CD4-positive, alpha-beta T cell treated with Interleukin-4 for 1 hour (primary cell): ENCODE measurements around the gene DRC1.
A peak's percentile ranks its signal among the peaks of the same experiment; 100 is the strongest.
"Not testable (repeated sequence)": the region's sequence is repeated elsewhere in the genome, so short reads cannot be mapped to it uniquely, and the experiment has no call there.

Experiments
- DNase-seq, 2 donors: peaks; one replicate each; pipeline ENCODE4 v3.0.0-alpha.2; 2020 to 2022

DRC1 gene

GRCh38 chr2:26464390-26465265, 62.9 kb downstream of the DRC1 start:
- no peak for DNase-seq

- no peak for DNase-seq
Measured at GRCh38 chr2:26465266-26465925, 63.7 kb downstream of the DRC1 start.

GRCh38 chr2:26465981-26466471, 64.3 kb downstream of the DRC1 start:
- no peak for DNase-seq

GRCh38 chr2:26466662-26467310, 65.1 kb downstream of the DRC1 start:
- DNase-seq: no peak

- DNase-seq: not testable (repeated sequence)
Measured at GRCh38 chr2:26468544-26468943, 66.8 kb downstream of the DRC1 start.

- peak; percentile 39 to 56 for DNase-seq
Measured at GRCh38 chr2:26469092-26469710, 67.5 kb downstream of the DRC1 start.

GRCh38 chr2:26469955-26470354, 68.2 kb downstream of the DRC1 start:
- no peak for DNase-seq

- no peak for DNase-seq
Measured at GRCh38 chr2:26470601-26471260, 69.0 kb downstream of the DRC1 start.

- no peak for DNase-seq
Measured at GRCh38 chr2:26471289-26471688, 69.6 kb downstream of the DRC1 start.

GRCh38 chr2:26471766-26472706, 70.3 kb downstream of the DRC1 start:
- DNase-seq: no peak

GRCh38 chr2:26472821-26473655, 71.3 kb downstream of the DRC1 start:
- no peak for DNase-seq

GRCh38 chr2:26473796-26474195, 72.1 kb downstream of the DRC1 start:
- no peak for DNase-seq

GRCh38 chr2:26474261-26474785, 72.6 kb downstream of the DRC1 start:
- no peak for DNase-seq

- DNase-seq: no peak
Measured at GRCh38 chr2:26475037-26475436, 73.3 kb downstream of the DRC1 start.

- no peak for DNase-seq
Measured at GRCh38 chr2:26475832-26476501, 74.2 kb downstream of the DRC1 start.

GRCh38 chr2:26477126-26477910, 75.6 kb downstream of the DRC1 start:
- no peak for DNase-seq

GRCh38 chr2:26477911-26478253, 76.2 kb downstream of the DRC1 start, which contains the start of gene OTOF:
TSS of gene OTOF (minus strand) at chr2:26478124.
- DNase-seq: no peak

- no peak for DNase-seq
Measured at GRCh38 chr2:26478366-26478765, 76.6 kb downstream of the DRC1 start.
